Lower leg skin (tissue), 4 donors: ENCODE data around the gene FLT3. TPM values are rescaled to one million over a fixed set of nuclear protein-coding genes. Genes with fewer than 3 reads are reported as not detected.
A peak's percentile ranks its signal among the peaks of the same experiment; 100 is the strongest.

Experiments used
- DNase-seq, 2 donors: peaks; one replicate each; pipeline ENCODE4 v3.0.0-alpha.2; 2019; ENCODE audit warnings: low spot score in 2 of 2
- H3K4me3 ChIP-seq: fragments of 200-600 bp; sonication (generic); 2 replicates; pipeline ENCODE4 v1.5.1; 2017; ENCODE audit warnings: mild to moderate bottlenecking, low read depth; ENCODE audit not compliant: poor library complexity, severe bottlenecking
- CTCF ChIP-seq, 3 donors: fragments of 450-650 bp; IDR thresholded peaks; one replicate each; pipeline ENCODE4 v1.5.1; 2016; ENCODE audit warnings: antibody characterized with exemption in 3 of 3, mild to moderate bottlenecking in 3 of 3, moderate library complexity in 2 of 3
- POLR2A ChIP-seq, 2 donors: fragments of 450-650 bp; IDR thresholded peaks; one replicate each; pipeline ENCODE4 v1.6.1; 2016 to 2017; ENCODE audit warnings: antibody characterized with exemption in 2 of 2, mild to moderate bottlenecking in 1 of 2, moderate library complexity in 1 of 2
- WGBS, 2 donors: methylation state at CpG; one replicate each; pipeline ENCODE4 v1.1.5; 2018; 5-methylcytosine and 5-hydroxymethylcytosine counted together
- intact Hi-C: fragments of 100-400 bp; cut with DNase I; formaldehyde crosslinking; loops from one replicate; pipeline ENCODE4 v1.15.0; 2023; ENCODE audit warnings: low total_unique reads
- total RNA-seq, 4 donors: library from RNA; depleted of rRNA; stranded (reverse); fragments of >200 nt; gene quantifications; one replicate each; pipeline ENCODE4 v1.1.0, GENCODE V29; 2016

The FLT3 gene
- total RNA-seq, 4 donors from 2014 or later = 0.72 to 1.3 (median 0.89) TPM

- intact Hi-C loops = no loop called here
- no peak for DNase-seq
- no peak overlapping the region for H3K4me3 ChIP-seq
- 85 to 86% methylated on average over 5 of the region's 5 CpGs for WGBS, 2 donors
- TF ChIP-seq POLR2A (IDR thresholded peaks at IDR 0.05) = no peak
- no peak for TF ChIP-seq CTCF (IDR thresholded peaks at IDR 0.05)
Observed at GRCh38 chr13:28031896-28032288, 68.5 kb downstream of the FLT3 start.

GRCh38 chr13:28031220-28031895 is 69.0 kb downstream of the FLT3 start:
- H3K4me3 ChIP-seq = no peak overlapping the region
- TF ChIP-seq POLR2A (IDR thresholded peaks at IDR 0.05) = no peak
- no peak for TF ChIP-seq CTCF (IDR thresholded peaks at IDR 0.05)
- DNase-seq = peak; percentile 14 to 86
- intact Hi-C loops = no loop called here
- 83 to 84% methylated on average over 10 of the region's 10 CpGs for WGBS, 2 donors

GRCh38 chr13:28027607-28028364 is 72.6 kb downstream of the FLT3 start:
- no peak for TF ChIP-seq POLR2A (IDR thresholded peaks at IDR 0.05)
- no peak for TF ChIP-seq CTCF (IDR thresholded peaks at IDR 0.05)
- H3K4me3 ChIP-seq = no peak overlapping the region
- 67 to 68% methylated on average over 8 of the region's 8 CpGs for WGBS, 2 donors
- intact Hi-C loops = no loop called here
- DNase-seq = no peak

- no peak for DNase-seq
- no peak overlapping the region for H3K4me3 ChIP-seq
- TF ChIP-seq CTCF (IDR thresholded peaks at IDR 0.05) (no peak), POLR2A (IDR thresholded peaks at IDR 0.05) (no peak)
- intact Hi-C loops = no loop called here
Observed at GRCh38 chr13:28027071-28027470, 73.3 kb downstream of the FLT3 start.

- 87 to 94% methylated on average over 9 of the region's 9 CpGs for WGBS, 2 donors
- TF ChIP-seq CTCF (IDR thresholded peaks at IDR 0.05) (no peak), POLR2A (IDR thresholded peaks at IDR 0.05) (no peak)
- intact Hi-C loops = no loop called here
- no peak overlapping the region for H3K4me3 ChIP-seq
- DNase-seq = no peak
Observed at GRCh38 chr13:28026508-28026907, 73.9 kb downstream of the FLT3 start.
